Colonic mucosa (tissue), 4 donors: ENCODE results near the gene HNF1B. TPM values are rescaled to one million over a fixed set of nuclear protein-coding genes. Genes with fewer than 3 reads are reported as not detected.

Experiments
- DNase-seq: peaks from one replicate; pipeline ENCODE4 v3.0.0-alpha.2; 2020
- H3K27ac ChIP-seq: fragments of 200-600 bp; one replicate; pipeline ENCODE4 v1.8.0; 2021
- H3K27me3 ChIP-seq: fragments of 200-600 bp; one replicate; pipeline ENCODE4 v1.8.0; 2021
- H3K36me3 ChIP-seq: fragments of 200-600 bp; one replicate; pipeline ENCODE4 v1.8.0; 2021
- H3K4me1 ChIP-seq: fragments of 200-600 bp; one replicate; pipeline ENCODE4 v1.8.0; 2021; ENCODE audit warnings: mild to moderate bottlenecking
- H3K4me3 ChIP-seq: fragments of 200-600 bp; one replicate; pipeline ENCODE4 v1.8.0; 2021
- H3K9ac ChIP-seq, 2 donors: one replicate each; pipeline ENCODE4 v1.7.0; 2013; ENCODE audit warnings: control low read depth in 2 of 2, low read depth in 2 of 2, low read length in 2 of 2
- H3K9me3 ChIP-seq: fragments of 200-600 bp; one replicate; pipeline ENCODE4 v1.8.0; 2021
- intact Hi-C: fragments of 100-400 bp; cut with DNase I; formaldehyde crosslinking; loops from one replicate; pipeline ENCODE4 v1.14.1; 2022
- total RNA-seq, 2 donors: library from RNA; stranded (reverse); fragmentation: NEBNext Ultra II Directional in 1 of 2; extraction: Animal tissue kit (Norgen Biotek cat#: 25700) in 1 of 2; gene quantifications; one replicate each; pipeline ENCODE4 v1.2.1, GENCODE V29; 2021
- TF ChIP-seq, protein P1 (sequence below): fragments of 200-600 bp; IDR thresholded peaks from one replicate; pipeline ENCODE4 v1.8.0; 2022; ENCODE audit warnings: antibody characterized with exemption, mild to moderate bottlenecking
- donor health status: healthy.
- donor health status: DM: no; HTN: no; CAD: no.
- donor health status: DM: no; HTN: no; CAD: no.

HNF1B gene
- total RNA-seq, 2 donors from 2014 or later, result 28.0 to 34.8 TPM

GRCh38 chr17:37745801-37746426 is 1.1 kb upstream of the HNF1B start:
- Histone ChIP-seq H3K36me3 (no peaks in the 10 kb centered on the region), H3K4me3 (peak overlapping the region; percentile 49), H3K27ac (peak overlapping the region; percentile 69), H3K9me3 (no peaks in the 10 kb centered on the region), H3K27me3 (peaks cover 20% of the 10 kb centered on the region), H3K9ac (peak overlapping the region; percentile 84 to 98), H3K4me1 (no peaks in the 10 kb centered on the region)
- TF ChIP-seq, protein P1, sequence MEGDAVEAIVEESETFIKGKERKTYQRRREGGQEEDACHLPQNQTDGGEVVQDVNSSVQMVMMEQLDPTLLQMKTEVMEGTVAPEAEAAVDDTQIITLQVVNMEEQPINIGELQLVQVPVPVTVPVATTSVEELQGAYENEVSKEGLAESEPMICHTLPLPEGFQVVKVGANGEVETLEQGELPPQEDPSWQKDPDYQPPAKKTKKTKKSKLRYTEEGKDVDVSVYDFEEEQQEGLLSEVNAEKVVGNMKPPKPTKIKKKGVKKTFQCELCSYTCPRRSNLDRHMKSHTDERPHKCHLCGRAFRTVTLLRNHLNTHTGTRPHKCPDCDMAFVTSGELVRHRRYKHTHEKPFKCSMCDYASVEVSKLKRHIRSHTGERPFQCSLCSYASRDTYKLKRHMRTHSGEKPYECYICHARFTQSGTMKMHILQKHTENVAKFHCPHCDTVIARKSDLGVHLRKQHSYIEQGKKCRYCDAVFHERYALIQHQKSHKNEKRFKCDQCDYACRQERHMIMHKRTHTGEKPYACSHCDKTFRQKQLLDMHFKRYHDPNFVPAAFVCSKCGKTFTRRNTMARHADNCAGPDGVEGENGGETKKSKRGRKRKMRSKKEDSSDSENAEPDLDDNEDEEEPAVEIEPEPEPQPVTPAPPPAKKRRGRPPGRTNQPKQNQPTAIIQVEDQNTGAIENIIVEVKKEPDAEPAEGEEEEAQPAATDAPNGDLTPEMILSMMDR, result no peak
- DNase-seq, result no peak
- intact Hi-C loops, result no loop called here

- Histone ChIP-seq H3K9ac (peak overlapping the region; percentile 81 to 98), H3K27ac (peak overlapping the region; percentile 69), H3K9me3 (no peaks in the 10 kb centered on the region), H3K4me3 (peak overlapping the region; percentile 49), H3K36me3 (no peaks in the 10 kb centered on the region), H3K4me1 (peaks cover 5% of the 10 kb centered on the region), H3K27me3 (peaks cover 26% of the 10 kb centered on the region)
- DNase-seq, result no peak
- TF ChIP-seq, protein P1, result no peak
- intact Hi-C loops, result no loop called here
These were observed 279 bp downstream of the HNF1B start for GRCh38 chr17:37744633-37744927.

DNA sequence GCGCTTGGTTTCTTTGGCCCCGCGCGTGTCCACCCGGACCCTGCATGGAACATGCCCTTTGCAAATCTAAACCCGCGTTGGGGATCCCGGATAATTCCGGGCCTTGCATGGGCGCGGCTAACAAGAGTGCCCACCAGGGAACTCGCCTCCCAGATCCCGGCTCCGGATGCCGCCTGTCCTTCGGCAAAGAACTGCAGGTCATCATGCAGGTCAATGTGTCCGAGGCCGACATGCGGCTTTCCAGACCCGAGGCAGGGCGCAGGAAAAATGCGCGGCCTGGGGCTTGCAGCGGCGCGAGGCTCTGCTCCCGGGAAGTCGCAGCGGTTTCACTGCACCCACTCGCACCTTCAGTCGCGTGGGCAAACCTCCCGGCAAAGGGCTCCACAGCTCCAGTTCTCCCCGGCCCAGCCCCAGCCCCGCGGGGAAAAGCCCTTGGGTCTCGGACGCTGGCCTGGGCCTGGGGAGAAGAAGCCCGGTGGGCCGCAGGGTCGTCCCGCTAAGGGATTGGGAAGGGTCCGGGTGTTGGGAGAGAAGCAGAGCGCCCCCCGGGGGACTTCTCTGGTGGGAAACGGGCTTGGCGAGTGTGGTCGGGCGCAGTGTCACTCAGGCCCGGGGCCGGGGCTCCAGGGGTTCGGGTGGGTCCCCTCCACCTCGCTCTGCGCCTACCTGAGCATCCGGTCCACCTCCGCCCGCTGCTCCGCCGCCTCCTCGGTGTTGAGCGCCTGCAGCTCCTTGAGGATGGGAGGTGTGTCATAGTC is 805 bp downstream of the HNF1B start:
- H3K9ac ChIP-seq, result peak overlapping the region; percentile 81 to 98
- peak; percentile 64 for DNase-seq
- no peaks in the 10 kb centered on the region for H3K36me3 ChIP-seq
- H3K4me3 ChIP-seq, result peak overlapping the region; percentile 49
- H3K4me1 ChIP-seq, result peaks cover 5% of the 10 kb centered on the region
- intact Hi-C loops, result no loop called here
- no peaks in the 10 kb centered on the region for H3K9me3 ChIP-seq
- TF ChIP-seq, protein P1, result no peak
- H3K27me3 ChIP-seq, result peaks cover 29% of the 10 kb centered on the region
- peak overlapping the region; percentile 69 for H3K27ac ChIP-seq

GRCh38 chr17:37743612-37743874 is 1.3 kb downstream of the HNF1B start:
- peaks cover 5% of the 10 kb centered on the region for H3K4me1 ChIP-seq
- peak overlapping the region; percentile 49 for H3K4me3 ChIP-seq
- H3K9me3 ChIP-seq, result no peaks in the 10 kb centered on the region
- peak overlapping the region; percentile 69 for H3K27ac ChIP-seq
- peak overlapping the region; percentile 81 to 98 for H3K9ac ChIP-seq
- TF ChIP-seq, protein P1, result no peak
- peak; percentile 80 for DNase-seq
- intact Hi-C loops, result no loop called here
- H3K36me3 ChIP-seq, result no peaks in the 10 kb centered on the region
- H3K27me3 ChIP-seq, result peaks cover 29% of the 10 kb centered on the region

DNA sequence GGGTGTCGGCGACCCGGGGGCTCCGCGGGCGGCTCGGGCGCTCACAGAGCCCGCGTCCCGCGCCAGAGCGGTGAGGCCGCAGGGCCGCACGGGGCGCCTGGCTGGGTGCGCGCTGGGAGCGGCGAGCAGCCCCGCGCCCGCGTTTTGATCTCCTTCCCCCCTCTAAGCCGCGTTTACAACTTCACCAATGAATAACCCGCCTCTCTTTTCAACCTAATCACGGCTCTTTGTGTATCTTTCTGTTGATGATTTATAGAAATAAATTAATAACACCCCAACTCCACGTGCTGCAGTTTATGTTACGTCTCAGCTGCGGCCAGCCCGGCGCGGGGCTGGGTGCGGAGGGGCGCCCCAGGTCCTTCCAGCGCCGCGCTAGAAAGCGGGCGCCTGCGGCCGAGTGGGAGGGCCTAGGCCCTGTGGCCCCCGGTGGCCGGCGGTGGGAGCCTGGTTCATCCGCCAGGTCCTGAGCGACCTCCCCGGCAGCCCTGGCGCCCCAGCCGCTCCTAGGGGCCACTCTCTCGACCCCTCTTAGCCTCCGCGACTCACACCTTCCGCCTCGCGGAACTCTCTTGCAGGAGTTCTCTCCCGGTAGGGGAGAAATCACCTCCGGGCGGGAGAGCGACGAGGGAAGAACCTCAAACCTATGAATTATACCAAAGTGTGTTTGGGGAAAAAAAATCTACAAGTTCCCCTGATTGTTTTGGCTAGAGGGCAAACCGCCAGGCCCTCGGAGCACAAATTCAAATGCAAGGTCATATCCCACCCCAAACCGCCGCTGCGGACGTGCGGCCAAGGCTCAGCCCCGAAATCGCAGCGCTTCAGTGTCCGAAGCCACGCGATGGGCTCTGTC is 1.9 kb downstream of the HNF1B start:
- TF ChIP-seq, protein P1, result no peak
- DNase-seq, result no peak
- H3K36me3 ChIP-seq, result no peaks in the 10 kb centered on the region
- H3K9me3 ChIP-seq, result no peaks in the 10 kb centered on the region
- peaks cover 5% of the 10 kb centered on the region for H3K4me1 ChIP-seq
- intact Hi-C loops, result no loop called here
- peak overlapping the region; percentile 49 for H3K4me3 ChIP-seq
- peak overlapping the region; percentile 69 for H3K27ac ChIP-seq
- peak overlapping the region; percentile 81 to 98 for H3K9ac ChIP-seq
- peaks cover 29% of the 10 kb centered on the region for H3K27me3 ChIP-seq
